Upper lobe of right lung (tissue), 1 donor: ENCODE measurements around the gene TOP1. TPM values are rescaled to one million over a fixed set of nuclear protein-coding genes. Genes with fewer than 3 reads are reported as not detected.

Experiments used
- ATAC-seq: fragments of 200-7000 bp; cut with Tn5 transposase; one replicate; pipeline ENCODE4 v1.9.1; 2020; ENCODE audit warnings: mild to moderate bottlenecking, moderate library complexity
- DNase-seq: peaks from one replicate; pipeline ENCODE4 v3.0.0-alpha.2; 2020
- H3K27ac ChIP-seq: fragments of 200-600 bp; one replicate; pipeline ENCODE4 v1.8.0; 2022
- H3K27me3 ChIP-seq: fragments of 200-600 bp; one replicate; pipeline ENCODE4 v1.8.0; 2022; ENCODE audit warnings: mild to moderate bottlenecking
- H3K36me3 ChIP-seq: fragments of 200-600 bp; one replicate; pipeline ENCODE4 v1.8.0; 2022
- H3K4me1 ChIP-seq: fragments of 200-600 bp; one replicate; pipeline ENCODE4 v1.8.0; 2022
- H3K4me3 ChIP-seq: fragments of 200-600 bp; one replicate; pipeline ENCODE4 v1.8.0; 2022; ENCODE audit warnings: mild to moderate bottlenecking
- H3K9me3 ChIP-seq: fragments of 200-600 bp; one replicate; pipeline ENCODE4 v1.8.0; 2022
- CTCF ChIP-seq: fragments of 200-600 bp; IDR thresholded peaks from one replicate; pipeline ENCODE4 v1.8.0; 2022; ENCODE audit warnings: antibody characterized with exemption
- intact Hi-C: fragments of 100-400 bp; cut with DNase I; formaldehyde crosslinking; loops from one replicate; pipeline ENCODE4 v1.11.0; 2022
- total RNA-seq: library from RNA; stranded (reverse); fragmentation: NEBNext Ultra II Directional; extraction: Animal tissue kit (Norgen Biotek cat#: 25700); gene quantifications from one replicate; pipeline ENCODE4 v1.2.1, GENCODE V29; 2021
- donor health status: DM: no; HTN: yes; CAD: no; lungs with severe emphysema.

Gene TOP1
- total RNA-seq, 1 donor from 2014 or later = 67.6 TPM

GRCh38 chr20:41005361-41005729 lies 23.3 kb upstream of the TOP1 start:
- Histone ChIP-seq H3K27ac (peak overlapping the region; percentile 99), H3K4me1 (peaks cover 58% of the 10 kb centered on the region), H3K36me3 (no peaks in the 10 kb centered on the region), H3K4me3 (no peak overlapping the region), H3K9me3 (no peaks in the 10 kb centered on the region), H3K27me3 (no peaks in the 10 kb centered on the region)
- DNase-seq (peak; percentile 86), ATAC-seq (peak; percentile 49)
- TF ChIP-seq CTCF = no peak
- intact Hi-C loops = no loop called here

- no peak for TF ChIP-seq CTCF
- Histone ChIP-seq H3K36me3 (no peaks in the 10 kb centered on the region), H3K4me3 (no peak overlapping the region), H3K4me1 (peaks cover 60% of the 10 kb centered on the region), H3K27me3 (no peaks in the 10 kb centered on the region), H3K9me3 (no peaks in the 10 kb centered on the region), H3K27ac (peak overlapping the region; percentile 99)
- intact Hi-C loops = no loop called here
- ATAC-seq (no peak), DNase-seq (no peak)
These were observed 22.3 kb upstream of the TOP1 start for GRCh38 chr20:41006126-41006935.

GRCh38 chr20:41006936-41007474 lies 21.6 kb upstream of the TOP1 start:
- H3K4me3 ChIP-seq = no peak overlapping the region
- H3K36me3 ChIP-seq = no peaks in the 10 kb centered on the region
- H3K27ac ChIP-seq = no peak overlapping the region
- intact Hi-C loops = no loop called here
- ATAC-seq = no peak
- H3K27me3 ChIP-seq = no peaks in the 10 kb centered on the region
- no peaks in the 10 kb centered on the region for H3K9me3 ChIP-seq
- H3K4me1 ChIP-seq = peaks cover 66% of the 10 kb centered on the region
- TF ChIP-seq CTCF = no peak
- DNase-seq = no peak

GRCh38 chr20:41007481-41007880 lies 21.1 kb upstream of the TOP1 start:
- Histone ChIP-seq H3K9me3 (no peaks in the 10 kb centered on the region), H3K4me1 (peaks cover 64% of the 10 kb centered on the region), H3K27me3 (no peaks in the 10 kb centered on the region), H3K27ac (no peak overlapping the region), H3K4me3 (no peak overlapping the region), H3K36me3 (no peaks in the 10 kb centered on the region)
- intact Hi-C loops = no loop called here
- TF ChIP-seq CTCF = no peak
- ATAC-seq (peak; percentile 1), DNase-seq (no peak)

- TF ChIP-seq CTCF = no peak
- Histone ChIP-seq H3K4me1 (peaks cover 49% of the 10 kb centered on the region), H3K27ac (no peak overlapping the region), H3K9me3 (no peaks in the 10 kb centered on the region), H3K27me3 (no peaks in the 10 kb centered on the region), H3K36me3 (no peaks in the 10 kb centered on the region), H3K4me3 (no peak overlapping the region)
- intact Hi-C loops = no loop called here
- ATAC-seq (no peak), DNase-seq (no peak)
These were observed 18.7 kb upstream of the TOP1 start for GRCh38 chr20:41009946-41010345.
